ENCODE data around the gene DAG1. TPM values are rescaled to one million over a fixed set of nuclear protein-coding genes. Genes with fewer than 3 reads are reported as not detected.
A peak's percentile ranks its signal among the peaks of the same experiment; 100 is the strongest.

Gene DAG1
- total RNA-seq, 1 experiment from 2014 or later = 36.5 TPM

- BruUV-seq (replicated peaks) = TSS peak; percentile 30
- intact Hi-C loops (cut with micrococcal nuclease; ENCODE audit: unreplicated experiment) = no loop called here
- TF ChIP-seq CTCF (conservative IDR thresholded peaks at IDR 0.05; ENCODE audit: low read depth, low read length) (no peak), EZH2 (IDR thresholded peaks at IDR 0.05; ENCODE audit: borderline replicate concordance, low read depth, low read length, poor library complexity, severe bottlenecking) (no peak)
- no peak overlapping the region for H3K27ac ChIP-seq (ENCODE audit: low read depth, low read length, poor library complexity, severe bottlenecking)
- CTCF ChIA-PET = interaction anchor here (0.5 kb wide), 1 partner anchor 503 kb away, joined by 5 read pairs; no protein-coding TSS in a partner anchor
- POLR2A ChIA-PET (ENCODE audit: low non-redundant PET) = no interaction called here
- H3K9me3 ChIP-seq (ENCODE audit: low read depth, low read length, poor library complexity, severe bottlenecking) = no peaks in the 10 kb centered on the region
- H3K27me3 ChIP-seq (replicated peaks; ENCODE audit: insufficient read depth, low read depth, low read length, poor library complexity) = no peaks in the 10 kb centered on the region
- DNase-seq (ENCODE audit: low spot score) = no peak
- H3K4me1 ChIP-seq (ENCODE audit: insufficient read depth, low read length, poor library complexity, severe bottlenecking) = no peaks in the 10 kb centered on the region
- H3K4me3 ChIP-seq (ENCODE audit: low read depth, low read length, poor library complexity, severe bottlenecking) = no peak overlapping the region
- H3K36me3 ChIP-seq (ENCODE audit: insufficient read depth, low read length, poor library complexity, severe bottlenecking) = no peaks in the 10 kb centered on the region
Observed at GRCh38 chr3:49534581-49535441, 64.7 kb downstream of the DAG1 start.

- H3K4me3 ChIP-seq (ENCODE audit: low read depth, low read length, poor library complexity, severe bottlenecking) = no peak overlapping the region
- no peak overlapping the region for H3K27ac ChIP-seq (ENCODE audit: low read depth, low read length, poor library complexity, severe bottlenecking)
- TF ChIP-seq EZH2 (IDR thresholded peaks at IDR 0.05; ENCODE audit: borderline replicate concordance, low read depth, low read length, poor library complexity, severe bottlenecking) = no peak
- no peak for TF ChIP-seq CTCF (conservative IDR thresholded peaks at IDR 0.05; ENCODE audit: low read depth, low read length)
- intact Hi-C loops (cut with micrococcal nuclease; ENCODE audit: unreplicated experiment) = no loop called here
- H3K36me3 ChIP-seq (ENCODE audit: insufficient read depth, low read length, poor library complexity, severe bottlenecking) = no peaks in the 10 kb centered on the region
- BruUV-seq (replicated peaks) = no TSS peak
- DNase-seq (ENCODE audit: low spot score) = no peak
- no peaks in the 10 kb centered on the region for H3K27me3 ChIP-seq (replicated peaks; ENCODE audit: insufficient read depth, low read depth, low read length, poor library complexity)
- ChIA-PET POLR2A (ENCODE audit: low non-redundant PET) (no interaction called here), CTCF (no interaction called here)
- no peaks in the 10 kb centered on the region for H3K9me3 ChIP-seq (ENCODE audit: low read depth, low read length, poor library complexity, severe bottlenecking)
- no peaks in the 10 kb centered on the region for H3K4me1 ChIP-seq (ENCODE audit: insufficient read depth, low read length, poor library complexity, severe bottlenecking)
Observed at GRCh38 chr3:49535971-49536874, 66.2 kb downstream of the DAG1 start.

- intact Hi-C loops (cut with micrococcal nuclease; ENCODE audit: unreplicated experiment) = no loop called here
- H3K4me1 ChIP-seq (ENCODE audit: insufficient read depth, low read length, poor library complexity, severe bottlenecking) = no peaks in the 10 kb centered on the region
- H3K27ac ChIP-seq (ENCODE audit: low read depth, low read length, poor library complexity, severe bottlenecking) = no peak overlapping the region
- ChIA-PET CTCF (no interaction called here), POLR2A (ENCODE audit: low non-redundant PET) (no interaction called here)
- H3K9me3 ChIP-seq (ENCODE audit: low read depth, low read length, poor library complexity, severe bottlenecking) = no peaks in the 10 kb centered on the region
- TF ChIP-seq EZH2 (IDR thresholded peaks at IDR 0.05; ENCODE audit: borderline replicate concordance, low read depth, low read length, poor library complexity, severe bottlenecking) (no peak), CTCF (conservative IDR thresholded peaks at IDR 0.05; ENCODE audit: low read depth, low read length) (no peak)
- BruUV-seq (replicated peaks) = no TSS peak
- H3K36me3 ChIP-seq (ENCODE audit: insufficient read depth, low read length, poor library complexity, severe bottlenecking) = no peaks in the 10 kb centered on the region
- no peak overlapping the region for H3K4me3 ChIP-seq (ENCODE audit: low read depth, low read length, poor library complexity, severe bottlenecking)
- no peak for DNase-seq (ENCODE audit: low spot score)
- H3K27me3 ChIP-seq (replicated peaks; ENCODE audit: insufficient read depth, low read depth, low read length, poor library complexity) = no peaks in the 10 kb centered on the region
Observed at GRCh38 chr3:49536875-49537533, 66.9 kb downstream of the DAG1 start.
